Epidermal melanocyte (primary cell): ENCODE measurements around the gene PZP.

Source experiments
- DNase-seq: peaks from one replicate; pipeline ENCODE4 v3.0.0; 2011; ENCODE audit warnings: low spot score; ENCODE audit not compliant: insufficient read length

The PZP gene

DNA sequence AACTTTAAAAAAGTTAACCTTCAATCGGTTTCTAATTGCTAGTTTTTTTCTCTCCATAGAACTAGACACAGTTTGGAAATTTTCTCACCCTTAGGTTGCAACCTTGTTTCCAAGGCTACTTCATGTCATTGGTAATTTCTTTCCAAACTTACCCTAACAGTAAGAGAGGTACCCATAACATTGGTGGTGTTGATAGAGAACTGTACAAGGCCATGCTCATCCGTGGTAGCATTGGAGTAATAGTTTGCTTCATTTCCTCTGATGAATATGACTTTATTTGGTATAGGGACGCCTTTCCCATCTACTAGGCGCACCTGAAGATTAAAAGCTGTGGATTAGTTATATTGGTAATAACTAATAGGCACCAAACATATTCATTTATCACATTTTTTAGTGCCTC, 104.1 kb downstream of the PZP start:
- DNase-seq: no peak

DNA sequence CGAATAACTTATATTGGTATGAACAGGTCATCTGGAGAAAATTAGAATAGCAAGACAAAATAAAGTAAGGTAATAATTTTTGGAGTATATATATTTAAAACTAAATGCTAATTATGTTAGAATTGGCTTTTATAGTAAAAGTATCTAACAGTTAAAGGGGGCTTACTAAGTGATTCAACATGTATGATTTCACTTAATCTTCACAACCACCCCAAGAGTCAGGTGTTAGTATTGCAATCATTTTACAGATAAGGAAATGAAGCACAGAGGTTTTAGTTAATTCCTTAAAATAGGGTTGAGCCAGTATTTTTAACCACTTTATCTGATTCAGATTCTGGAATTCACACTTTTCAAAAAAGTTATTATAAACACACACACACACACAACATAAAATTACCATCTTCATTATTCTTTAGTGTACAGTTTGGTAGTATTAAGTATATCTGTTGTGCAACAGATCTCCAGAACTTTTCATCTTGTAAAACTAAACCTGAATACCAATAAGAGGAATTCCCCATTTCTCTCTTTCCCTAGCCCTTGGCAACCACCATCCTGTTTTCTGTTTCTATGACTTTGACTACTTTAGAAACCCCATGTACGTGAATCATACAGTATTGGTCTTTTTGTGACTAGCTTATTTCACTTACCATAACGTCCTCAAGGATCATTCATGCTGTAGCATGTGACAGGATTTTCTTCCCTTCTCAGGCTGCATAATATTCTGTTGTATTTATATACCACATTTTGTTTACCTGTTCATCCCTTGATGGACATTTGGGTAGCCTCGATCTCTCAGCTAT, 104.9 kb downstream of the PZP start:
- DNase-seq: no peak

DNA sequence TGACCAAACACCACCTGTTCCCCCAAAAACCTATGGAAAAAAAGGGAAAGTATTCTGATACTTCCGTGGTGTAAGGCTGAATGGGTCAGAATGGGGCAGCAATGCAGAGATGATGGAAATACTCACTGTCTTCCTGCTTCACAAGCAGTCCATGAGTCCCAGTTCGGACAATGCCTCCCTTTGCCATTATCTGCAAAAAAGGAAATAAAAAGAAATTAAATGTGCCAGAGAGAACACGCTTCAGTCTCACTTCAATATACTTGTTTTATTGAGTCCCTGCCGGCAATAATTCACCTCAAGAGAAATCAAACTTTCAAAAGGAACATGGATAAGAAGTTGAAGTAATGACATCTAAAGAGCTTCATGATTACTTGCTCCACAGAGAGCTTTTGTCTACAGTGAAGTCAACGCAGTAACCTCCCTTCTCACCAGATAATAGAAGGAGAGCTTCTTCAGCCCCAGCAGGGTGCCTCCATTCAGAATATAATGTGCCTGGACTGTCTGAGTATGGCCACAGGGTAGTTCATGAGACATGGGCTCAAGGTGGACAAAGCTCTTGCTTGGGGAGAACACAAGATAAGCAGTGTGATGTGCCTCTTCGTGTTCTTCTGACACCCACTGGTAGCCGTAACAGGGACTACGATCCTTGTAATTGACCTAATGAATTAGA, 107.0 kb downstream of the PZP start:
- no peak for DNase-seq

DNA sequence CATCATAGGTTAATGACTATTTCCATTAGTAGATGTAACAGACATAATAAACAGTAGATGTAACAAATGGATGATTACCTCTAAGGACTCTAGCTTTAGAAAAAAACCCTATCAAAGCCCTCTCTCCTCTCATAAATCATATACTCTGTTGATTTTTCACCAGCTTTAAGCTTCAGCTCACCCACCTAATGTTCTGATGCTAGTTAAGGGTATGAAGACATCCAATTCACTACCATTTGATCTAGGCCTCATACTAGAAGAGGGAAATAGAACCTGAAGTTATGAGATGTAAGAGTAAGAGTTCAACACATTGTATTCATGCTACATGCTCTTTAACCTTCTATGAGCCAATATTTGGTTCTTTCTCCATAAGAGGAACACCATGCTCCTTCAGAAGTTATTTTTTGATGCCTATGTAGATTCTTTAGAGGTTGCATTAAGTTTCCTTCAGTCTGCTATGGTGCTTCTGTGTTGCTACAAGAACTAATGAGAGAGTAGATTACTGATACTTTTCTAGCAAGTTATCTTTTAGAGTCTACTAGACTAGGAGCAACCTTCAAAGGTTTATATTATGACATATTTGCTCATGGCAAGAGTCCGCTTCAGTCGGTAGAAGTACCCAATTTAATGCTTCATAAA, 108.5 kb downstream of the PZP start:
- no peak for DNase-seq
